Measurements from ENCODE around the gene CLEC10A. TPM values are rescaled to one million over a fixed set of nuclear protein-coding genes. Genes with fewer than 3 reads are reported as not detected.

The CLEC10A gene
- total RNA-seq, 1 donor from 2014 or later: 2.9 TPM

DNA sequence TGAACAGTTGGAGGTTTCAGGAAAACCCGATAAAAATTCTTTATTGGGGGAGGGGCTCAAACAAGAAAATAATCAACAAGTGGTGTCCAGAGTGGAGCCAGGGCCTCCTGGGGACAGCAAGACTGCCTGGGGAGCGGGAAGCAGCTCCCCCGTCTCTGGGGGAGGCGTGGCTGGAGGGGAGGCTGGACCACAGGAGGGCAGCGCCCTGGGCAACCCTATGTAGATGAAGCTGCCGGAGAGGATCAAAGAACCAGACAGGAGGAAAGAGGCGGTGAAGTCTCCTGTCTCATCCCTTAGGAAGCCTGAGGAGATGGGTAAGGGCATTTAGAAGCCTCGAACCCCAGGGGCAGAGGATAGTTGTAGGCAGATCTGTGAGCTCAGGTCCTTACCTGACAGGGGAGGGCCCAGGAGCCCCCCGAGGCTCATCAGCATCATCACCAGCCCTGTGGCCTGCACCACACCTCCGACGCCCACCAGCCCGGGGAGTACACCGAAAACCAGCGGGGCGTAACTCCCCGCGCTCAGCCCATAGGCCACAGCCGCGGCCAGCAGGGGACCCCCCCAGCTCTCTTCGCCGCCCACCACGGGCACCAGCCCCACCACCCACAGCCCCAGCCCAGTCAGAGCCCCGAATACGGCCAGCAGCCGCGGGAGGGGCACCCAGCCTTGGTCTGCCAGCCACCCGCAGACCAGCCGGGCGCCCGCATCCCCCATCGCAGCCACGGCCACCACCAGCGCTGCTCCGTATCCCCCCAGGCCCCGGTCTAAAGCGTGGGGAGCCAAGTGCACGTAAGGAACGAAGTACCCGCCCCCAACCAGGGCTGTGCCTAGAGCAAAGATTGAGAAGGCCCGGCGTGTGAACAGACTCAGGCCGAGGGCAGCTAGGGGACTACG lies 38.2 kb downstream of the CLEC10A start:
- Histone ChIP-seq H3K4me3 (peak overlapping the region; percentile 71), H3K4me1 (peaks cover 44% of the 10 kb centered on the region), H3K27me3 (ENCODE audit: low read depth) (peaks cover 41% of the 10 kb centered on the region), H3K36me3 (no peaks in the 10 kb centered on the region), H3K27ac (replicated peaks) (peak overlapping the region; percentile 75), H3K9me3 (replicated peaks) (no peaks in the 10 kb centered on the region)
- intact Hi-C loops (cut with micrococcal nuclease): no loop called here
- no peak for DNase-seq
- TF ChIP-seq, protein P1, sequence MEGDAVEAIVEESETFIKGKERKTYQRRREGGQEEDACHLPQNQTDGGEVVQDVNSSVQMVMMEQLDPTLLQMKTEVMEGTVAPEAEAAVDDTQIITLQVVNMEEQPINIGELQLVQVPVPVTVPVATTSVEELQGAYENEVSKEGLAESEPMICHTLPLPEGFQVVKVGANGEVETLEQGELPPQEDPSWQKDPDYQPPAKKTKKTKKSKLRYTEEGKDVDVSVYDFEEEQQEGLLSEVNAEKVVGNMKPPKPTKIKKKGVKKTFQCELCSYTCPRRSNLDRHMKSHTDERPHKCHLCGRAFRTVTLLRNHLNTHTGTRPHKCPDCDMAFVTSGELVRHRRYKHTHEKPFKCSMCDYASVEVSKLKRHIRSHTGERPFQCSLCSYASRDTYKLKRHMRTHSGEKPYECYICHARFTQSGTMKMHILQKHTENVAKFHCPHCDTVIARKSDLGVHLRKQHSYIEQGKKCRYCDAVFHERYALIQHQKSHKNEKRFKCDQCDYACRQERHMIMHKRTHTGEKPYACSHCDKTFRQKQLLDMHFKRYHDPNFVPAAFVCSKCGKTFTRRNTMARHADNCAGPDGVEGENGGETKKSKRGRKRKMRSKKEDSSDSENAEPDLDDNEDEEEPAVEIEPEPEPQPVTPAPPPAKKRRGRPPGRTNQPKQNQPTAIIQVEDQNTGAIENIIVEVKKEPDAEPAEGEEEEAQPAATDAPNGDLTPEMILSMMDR (IDR thresholded peaks at IDR 0.05; ENCODE audit: borderline replicate concordance): no peak

DNA sequence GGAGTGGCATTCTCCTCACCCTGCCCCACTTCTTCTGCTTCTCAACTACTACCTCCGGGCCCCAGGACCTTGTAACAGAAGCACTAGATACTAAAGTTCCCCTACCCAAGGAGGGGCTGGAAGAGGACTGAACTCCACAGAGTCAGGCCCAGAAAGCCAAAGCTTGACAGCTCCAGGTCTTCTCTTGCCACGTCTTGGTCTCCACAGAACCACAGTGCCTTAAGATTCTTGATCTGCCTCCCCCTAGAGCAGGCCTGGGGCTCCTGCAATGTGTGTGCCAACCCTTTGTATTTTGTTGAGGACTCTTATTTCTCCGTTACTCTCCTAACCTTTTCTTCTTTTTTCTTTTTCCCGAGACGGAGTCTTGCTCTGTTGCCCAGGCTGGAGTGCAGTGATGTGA lies 40.2 kb downstream of the CLEC10A start:
- H3K36me3 ChIP-seq: no peaks in the 10 kb centered on the region
- peaks cover 52% of the 10 kb centered on the region for H3K4me1 ChIP-seq
- no peak overlapping the region for H3K4me3 ChIP-seq
- no peak overlapping the region for H3K27ac ChIP-seq (replicated peaks)
- no peaks in the 10 kb centered on the region for H3K9me3 ChIP-seq (replicated peaks)
- peaks cover 33% of the 10 kb centered on the region for H3K27me3 ChIP-seq (ENCODE audit: low read depth)
- DNase-seq: no peak
- TF ChIP-seq, protein P1 (IDR thresholded peaks at IDR 0.05; ENCODE audit: borderline replicate concordance): no peak
- intact Hi-C loops (cut with micrococcal nuclease): no loop called here

DNA sequence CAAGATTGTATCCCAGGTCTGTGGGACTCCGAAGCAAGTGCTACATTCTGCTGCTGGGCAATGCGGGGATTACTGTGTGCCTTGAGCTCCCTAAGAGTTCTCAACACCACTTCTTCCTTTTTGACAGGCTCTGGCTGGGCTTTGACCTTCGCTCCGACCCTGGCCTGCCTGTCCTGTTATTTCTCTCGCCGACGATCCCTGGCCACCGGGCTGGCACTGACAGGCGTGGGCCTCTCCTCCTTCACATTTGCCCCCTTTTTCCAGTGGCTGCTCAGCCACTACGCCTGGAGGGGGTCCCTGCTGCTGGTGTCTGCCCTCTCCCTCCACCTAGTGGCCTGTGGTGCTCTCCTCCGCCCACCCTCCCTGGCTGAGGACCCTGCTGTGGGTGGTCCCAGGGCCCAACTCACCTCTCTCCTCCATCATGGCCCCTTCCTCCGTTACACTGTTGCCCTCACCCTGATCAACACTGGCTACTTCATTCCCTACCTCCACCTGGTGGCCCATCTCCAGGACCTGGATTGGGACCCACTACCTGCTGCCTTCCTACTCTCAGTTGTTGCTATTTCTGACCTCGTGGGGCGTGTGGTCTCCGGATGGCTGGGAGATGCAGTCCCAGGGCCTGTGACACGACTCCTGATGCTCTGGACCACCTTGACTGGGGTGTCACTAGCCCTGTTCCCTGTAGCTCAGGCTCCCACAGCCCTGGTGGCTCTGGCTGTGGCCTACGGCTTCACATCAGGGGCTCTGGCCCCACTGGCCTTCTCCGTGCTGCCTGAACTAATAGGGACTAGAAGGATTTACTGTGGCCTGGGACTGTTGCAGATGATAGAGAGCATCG lies 41.8 kb downstream of the CLEC10A start:
- no peak for DNase-seq
- Histone ChIP-seq H3K36me3 (no peaks in the 10 kb centered on the region), H3K9me3 (replicated peaks) (no peaks in the 10 kb centered on the region), H3K4me3 (peak overlapping the region; percentile 72), H3K27ac (replicated peaks) (peak overlapping the region; percentile 5), H3K27me3 (ENCODE audit: low read depth) (peaks cover 18% of the 10 kb centered on the region), H3K4me1 (peaks cover 49% of the 10 kb centered on the region)
- TF ChIP-seq, protein P1 (IDR thresholded peaks at IDR 0.05; ENCODE audit: borderline replicate concordance): no peak
- intact Hi-C loops (cut with micrococcal nuclease): no loop called here

DNA sequence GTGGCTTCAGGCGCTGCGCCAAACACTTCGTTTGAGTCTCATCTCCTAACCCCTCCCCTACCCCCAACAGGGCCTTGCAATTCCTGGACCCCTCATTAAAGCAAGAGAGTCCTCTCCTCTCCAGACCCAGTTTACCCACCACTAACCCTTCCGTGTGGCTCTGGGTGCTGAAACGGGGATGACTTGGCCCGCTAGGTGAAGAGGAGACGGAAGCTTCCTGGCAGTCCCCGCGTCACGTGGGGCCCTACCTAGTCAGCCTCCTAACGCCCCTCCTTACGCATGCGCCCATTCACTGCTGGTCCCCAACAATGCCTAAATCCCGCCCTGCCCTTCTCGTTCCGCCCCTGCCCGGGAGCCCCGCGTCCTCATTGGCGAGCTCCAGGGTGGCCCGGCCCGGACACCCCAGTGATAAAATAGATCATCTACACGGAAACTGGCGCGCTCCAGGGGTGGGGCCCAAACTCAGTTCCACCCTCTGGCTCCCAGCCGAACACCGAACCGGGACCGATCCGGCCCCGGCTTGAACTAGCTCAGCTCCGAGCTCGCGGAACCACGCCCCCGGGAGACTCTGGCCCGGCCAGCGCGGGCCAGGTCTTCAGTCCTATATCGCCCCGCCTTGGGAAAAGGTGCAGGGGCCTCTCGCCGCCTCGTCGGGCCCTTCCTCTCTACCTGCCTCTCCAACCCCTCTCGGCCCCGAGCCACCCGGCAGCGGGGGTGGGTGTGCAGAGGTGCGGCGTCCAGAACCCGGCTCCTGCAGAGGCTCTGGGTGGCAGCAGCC lies 44.3 kb downstream of the CLEC10A start, which contains the start of gene SLC16A13:
SLC16A13 (plus strand) TSS at position 425 of the 778 bp plus-strand sequence. CDS start 368 bp downstream, outside the sequence.
- no peaks in the 10 kb centered on the region for H3K36me3 ChIP-seq
- TF ChIP-seq, protein P1 (IDR thresholded peaks at IDR 0.05; ENCODE audit: borderline replicate concordance): no peak

More for the DNA sequence above, 44.3 kb downstream of the CLEC10A start, which contains the start of gene SLC16A13:
- no peaks in the 10 kb centered on the region for H3K27me3 ChIP-seq (ENCODE audit: low read depth)
- peak within 1 kb of the TSS; percentile 92 for H3K27ac ChIP-seq (replicated peaks)
- intact Hi-C loops (cut with micrococcal nuclease): no loop called here
- H3K9me3 ChIP-seq (replicated peaks): no peaks in the 10 kb centered on the region
- peak; percentile 94 for DNase-seq
- H3K4me3 ChIP-seq: peak within 1 kb of the TSS; percentile 72
- peaks cover 34% of the 10 kb centered on the region for H3K4me1 ChIP-seq
